Measurements from ENCODE around the gene ACTL7A. TPM values are rescaled to one million over a fixed set of nuclear protein-coding genes. Genes with fewer than 3 reads are reported as not detected.

Gene ACTL7A
- total and polyA plus RNA-seq, 2 of the 13 experiments (the other 11 are each of a cell fraction or from before 2014, with no cell fraction given): not detected

DNA sequence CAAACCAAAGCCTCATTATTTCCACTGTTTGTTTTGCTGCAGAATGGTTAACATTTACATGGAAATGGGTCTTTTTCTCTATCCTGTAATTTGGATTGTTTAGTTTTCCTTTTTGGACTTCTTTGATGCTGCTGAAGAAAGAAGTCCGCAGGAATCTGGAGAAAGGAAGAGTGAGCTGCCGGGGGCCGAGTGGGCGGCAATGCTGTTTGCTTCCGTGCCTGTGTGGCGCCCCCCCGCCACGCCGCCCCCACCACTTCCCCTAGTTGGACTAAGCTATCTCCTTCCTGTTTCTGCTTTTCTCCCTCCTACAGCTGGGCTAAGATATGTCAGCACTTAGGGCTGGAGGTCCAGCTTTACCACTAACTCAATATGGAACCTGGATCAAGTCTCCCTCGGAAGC lies 46.0 kb upstream of the ACTL7A start (continued):
- TF ChIP-seq, protein P1, sequence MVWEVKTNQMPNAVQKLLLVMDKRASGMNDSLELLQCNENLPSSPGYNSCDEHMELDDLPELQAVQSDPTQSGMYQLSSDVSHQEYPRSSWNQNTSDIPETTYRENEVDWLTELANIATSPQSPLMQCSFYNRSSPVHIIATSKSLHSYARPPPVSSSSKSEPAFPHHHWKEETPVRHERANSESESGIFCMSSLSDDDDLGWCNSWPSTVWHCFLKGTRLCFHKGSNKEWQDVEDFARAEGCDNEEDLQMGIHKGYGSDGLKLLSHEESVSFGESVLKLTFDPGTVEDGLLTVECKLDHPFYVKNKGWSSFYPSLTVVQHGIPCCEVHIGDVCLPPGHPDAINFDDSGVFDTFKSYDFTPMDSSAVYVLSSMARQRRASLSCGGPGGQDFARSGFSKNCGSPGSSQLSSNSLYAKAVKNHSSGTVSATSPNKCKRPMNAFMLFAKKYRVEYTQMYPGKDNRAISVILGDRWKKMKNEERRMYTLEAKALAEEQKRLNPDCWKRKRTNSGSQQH (CRISPR knock-in tag; IDR thresholded peaks at IDR 0.05; ENCODE audit: low read depth): no peak
- TF ChIP-seq MYNN (CRISPR knock-in tag; IDR thresholded peaks at IDR 0.05; ENCODE audit: low read depth) (no peak), ZFP62 (CRISPR knock-in tag; IDR thresholded peaks at IDR 0.05) (no peak), POGZ (CRISPR knock-in tag; IDR thresholded peaks at IDR 0.05) (0 out of 2 replicates have a peak, but pooled peaks have one; percentile 23), EP300 (IDR thresholded peaks at IDR 0.05; ENCODE audit: low read depth in 2 of 2, low read length in 2 of 2) (peak in 1 of 2 experiments; percentile 51; a peak in 1 of 4 replicates), EP300 (CRISPR knock-in tag; IDR thresholded peaks at IDR 0.05; ENCODE audit: borderline replicate concordance) (no peak; the same call in 1 of the 2 replicates), ZNF652 (CRISPR knock-in tag; IDR thresholded peaks at IDR 0.05; ENCODE audit: borderline replicate concordance, low read depth) (no peak), THYN1 (CRISPR knock-in tag; IDR thresholded peaks at IDR 0.05; ENCODE audit: borderline replicate concordance, low read depth) (no peak), CBX2 (IDR thresholded peaks at IDR 0.05; ENCODE audit: low read depth, low read length) (no peak), CBX2 (CRISPR knock-in tag; IDR thresholded peaks at IDR 0.05; ENCODE audit: low read depth) (no peak), GABPB1 (CRISPR knock-in tag; IDR thresholded peaks at IDR 0.05) (no peak), ZNF629 (CRISPR knock-in tag; conservative IDR thresholded peaks at IDR 0.05) (0 out of 2 replicates have a peak, but pooled peaks have one; percentile 22), SMAD1 (CRISPR knock-in tag; IDR thresholded peaks at IDR 0.05; ENCODE audit: borderline replicate concordance, low read depth) (no peak)
- TF ChIP-seq, protein P2, sequence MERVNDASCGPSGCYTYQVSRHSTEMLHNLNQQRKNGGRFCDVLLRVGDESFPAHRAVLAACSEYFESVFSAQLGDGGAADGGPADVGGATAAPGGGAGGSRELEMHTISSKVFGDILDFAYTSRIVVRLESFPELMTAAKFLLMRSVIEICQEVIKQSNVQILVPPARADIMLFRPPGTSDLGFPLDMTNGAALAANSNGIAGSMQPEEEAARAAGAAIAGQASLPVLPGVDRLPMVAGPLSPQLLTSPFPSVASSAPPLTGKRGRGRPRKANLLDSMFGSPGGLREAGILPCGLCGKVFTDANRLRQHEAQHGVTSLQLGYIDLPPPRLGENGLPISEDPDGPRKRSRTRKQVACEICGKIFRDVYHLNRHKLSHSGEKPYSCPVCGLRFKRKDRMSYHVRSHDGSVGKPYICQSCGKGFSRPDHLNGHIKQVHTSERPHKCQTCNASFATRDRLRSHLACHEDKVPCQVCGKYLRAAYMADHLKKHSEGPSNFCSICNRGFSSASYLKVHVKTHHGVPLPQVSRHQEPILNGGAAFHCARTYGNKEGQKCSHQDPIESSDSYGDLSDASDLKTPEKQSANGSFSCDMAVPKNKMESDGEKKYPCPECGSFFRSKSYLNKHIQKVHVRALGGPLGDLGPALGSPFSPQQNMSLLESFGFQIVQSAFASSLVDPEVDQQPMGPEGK (CRISPR knock-in tag; IDR thresholded peaks at IDR 0.05): peak; percentile 99
- TF ChIP-seq, protein P3, sequence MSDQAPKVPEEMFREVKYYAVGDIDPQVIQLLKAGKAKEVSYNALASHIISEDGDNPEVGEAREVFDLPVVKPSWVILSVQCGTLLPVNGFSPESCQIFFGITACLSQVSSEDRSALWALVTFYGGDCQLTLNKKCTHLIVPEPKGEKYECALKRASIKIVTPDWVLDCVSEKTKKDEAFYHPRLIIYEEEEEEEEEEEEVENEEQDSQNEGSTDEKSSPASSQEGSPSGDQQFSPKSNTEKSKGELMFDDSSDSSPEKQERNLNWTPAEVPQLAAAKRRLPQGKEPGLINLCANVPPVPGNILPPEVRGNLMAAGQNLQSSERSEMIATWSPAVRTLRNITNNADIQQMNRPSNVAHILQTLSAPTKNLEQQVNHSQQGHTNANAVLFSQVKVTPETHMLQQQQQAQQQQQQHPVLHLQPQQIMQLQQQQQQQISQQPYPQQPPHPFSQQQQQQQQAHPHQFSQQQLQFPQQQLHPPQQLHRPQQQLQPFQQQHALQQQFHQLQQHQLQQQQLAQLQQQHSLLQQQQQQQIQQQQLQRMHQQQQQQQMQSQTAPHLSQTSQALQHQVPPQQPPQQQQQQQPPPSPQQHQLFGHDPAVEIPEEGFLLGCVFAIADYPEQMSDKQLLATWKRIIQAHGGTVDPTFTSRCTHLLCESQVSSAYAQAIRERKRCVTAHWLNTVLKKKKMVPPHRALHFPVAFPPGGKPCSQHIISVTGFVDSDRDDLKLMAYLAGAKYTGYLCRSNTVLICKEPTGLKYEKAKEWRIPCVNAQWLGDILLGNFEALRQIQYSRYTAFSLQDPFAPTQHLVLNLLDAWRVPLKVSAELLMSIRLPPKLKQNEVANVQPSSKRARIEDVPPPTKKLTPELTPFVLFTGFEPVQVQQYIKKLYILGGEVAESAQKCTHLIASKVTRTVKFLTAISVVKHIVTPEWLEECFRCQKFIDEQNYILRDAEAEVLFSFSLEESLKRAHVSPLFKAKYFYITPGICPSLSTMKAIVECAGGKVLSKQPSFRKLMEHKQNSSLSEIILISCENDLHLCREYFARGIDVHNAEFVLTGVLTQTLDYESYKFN (CRISPR knock-in tag; conservative IDR thresholded peaks at IDR 0.05): peak; percentile 42; the same call in 1 of the 2 replicates
- TF ChIP-seq, protein P4, sequence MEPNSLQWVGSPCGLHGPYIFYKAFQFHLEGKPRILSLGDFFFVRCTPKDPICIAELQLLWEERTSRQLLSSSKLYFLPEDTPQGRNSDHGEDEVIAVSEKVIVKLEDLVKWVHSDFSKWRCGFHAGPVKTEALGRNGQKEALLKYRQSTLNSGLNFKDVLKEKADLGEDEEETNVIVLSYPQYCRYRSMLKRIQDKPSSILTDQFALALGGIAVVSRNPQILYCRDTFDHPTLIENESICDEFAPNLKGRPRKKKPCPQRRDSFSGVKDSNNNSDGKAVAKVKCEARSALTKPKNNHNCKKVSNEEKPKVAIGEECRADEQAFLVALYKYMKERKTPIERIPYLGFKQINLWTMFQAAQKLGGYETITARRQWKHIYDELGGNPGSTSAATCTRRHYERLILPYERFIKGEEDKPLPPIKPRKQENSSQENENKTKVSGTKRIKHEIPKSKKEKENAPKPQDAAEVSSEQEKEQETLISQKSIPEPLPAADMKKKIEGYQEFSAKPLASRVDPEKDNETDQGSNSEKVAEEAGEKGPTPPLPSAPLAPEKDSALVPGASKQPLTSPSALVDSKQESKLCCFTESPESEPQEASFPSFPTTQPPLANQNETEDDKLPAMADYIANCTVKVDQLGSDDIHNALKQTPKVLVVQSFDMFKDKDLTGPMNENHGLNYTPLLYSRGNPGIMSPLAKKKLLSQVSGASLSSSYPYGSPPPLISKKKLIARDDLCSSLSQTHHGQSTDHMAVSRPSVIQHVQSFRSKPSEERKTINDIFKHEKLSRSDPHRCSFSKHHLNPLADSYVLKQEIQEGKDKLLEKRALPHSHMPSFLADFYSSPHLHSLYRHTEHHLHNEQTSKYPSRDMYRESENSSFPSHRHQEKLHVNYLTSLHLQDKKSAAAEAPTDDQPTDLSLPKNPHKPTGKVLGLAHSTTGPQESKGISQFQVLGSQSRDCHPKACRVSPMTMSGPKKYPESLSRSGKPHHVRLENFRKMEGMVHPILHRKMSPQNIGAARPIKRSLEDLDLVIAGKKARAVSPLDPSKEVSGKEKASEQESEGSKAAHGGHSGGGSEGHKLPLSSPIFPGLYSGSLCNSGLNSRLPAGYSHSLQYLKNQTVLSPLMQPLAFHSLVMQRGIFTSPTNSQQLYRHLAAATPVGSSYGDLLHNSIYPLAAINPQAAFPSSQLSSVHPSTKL (CRISPR knock-in tag; IDR thresholded peaks at IDR 0.05): peak; percentile 27; the same call in 1 of the 2 replicates
- TF ChIP-seq, protein P5, sequence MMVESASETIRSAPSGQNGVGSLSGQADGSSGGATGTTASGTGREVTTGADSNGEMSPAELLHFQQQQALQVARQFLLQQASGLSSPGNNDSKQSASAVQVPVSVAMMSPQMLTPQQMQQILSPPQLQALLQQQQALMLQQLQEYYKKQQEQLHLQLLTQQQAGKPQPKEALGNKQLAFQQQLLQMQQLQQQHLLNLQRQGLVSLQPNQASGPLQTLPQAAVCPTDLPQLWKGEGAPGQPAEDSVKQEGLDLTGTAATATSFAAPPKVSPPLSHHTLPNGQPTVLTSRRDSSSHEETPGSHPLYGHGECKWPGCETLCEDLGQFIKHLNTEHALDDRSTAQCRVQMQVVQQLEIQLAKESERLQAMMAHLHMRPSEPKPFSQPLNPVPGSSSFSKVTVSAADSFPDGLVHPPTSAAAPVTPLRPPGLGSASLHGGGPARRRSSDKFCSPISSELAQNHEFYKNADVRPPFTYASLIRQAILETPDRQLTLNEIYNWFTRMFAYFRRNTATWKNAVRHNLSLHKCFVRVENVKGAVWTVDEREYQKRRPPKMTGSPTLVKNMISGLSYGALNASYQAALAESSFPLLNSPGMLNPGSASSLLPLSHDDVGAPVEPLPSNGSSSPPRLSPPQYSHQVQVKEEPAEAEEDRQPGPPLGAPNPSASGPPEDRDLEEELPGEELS (CRISPR knock-in tag; IDR thresholded peaks at IDR 0.05): peak; percentile 72

Data from HepG2 (cell line).